Neural cell (in vitro differentiated cells): ENCODE measurements around the gene CD83. TPM values are rescaled to one million over a fixed set of nuclear protein-coding genes. Genes with fewer than 3 reads are reported as not detected.

Experiments
- H2AFZ ChIP-seq: fragments of 200-600, 300-800 bp; sonication (generic), shearing (Covaris generic); 2 replicates; pipeline ENCODE4 v1.6.0; 2014; ENCODE audit warnings: low read depth, mild to moderate bottlenecking, antibody characterized with exemption, low read length, moderate library complexity
- H3F3A ChIP-seq: fragments of 200-600 bp; shearing (Covaris generic); 2 replicates; pipeline ENCODE4 v1.6.1; 2016; ENCODE audit warnings: mild to moderate bottlenecking, moderate library complexity, mixed read lengths, antibody characterized with exemption, low read length; ENCODE audit not compliant: insufficient read depth, poor library complexity, severe bottlenecking
- H3K27ac ChIP-seq: fragments of 200-600, 300-800 bp; sonication (generic), shearing (Covaris generic); 2 replicates; pipeline ENCODE4 v1.5.1; 2014; ENCODE audit warnings: mild to moderate bottlenecking, low read length, moderate library complexity
- H3K27me3 ChIP-seq: fragments of 300-800, 200-600 bp; sonication (generic), shearing (Covaris generic); 2 replicates; pipeline ENCODE4 v1.6.0; 2014; ENCODE audit warnings: mild to moderate bottlenecking, low read depth, low read length, moderate library complexity; ENCODE audit not compliant: insufficient read depth
- H3K36me3 ChIP-seq: fragments of 300-800, 200-600 bp; sonication (generic), shearing (Covaris generic); 2 replicates; pipeline ENCODE4 v1.5.1; 2014; ENCODE audit warnings: mild to moderate bottlenecking, antibody characterized with exemption, low read length, moderate library complexity; ENCODE audit not compliant: insufficient read depth
- H3K4me2 ChIP-seq: fragments of 300-800, 200-600 bp; sonication (generic), shearing (Covaris generic); 2 replicates; pipeline ENCODE4 v1.6.0; 2014; ENCODE audit warnings: mild to moderate bottlenecking, low read length
- H3K4me3 ChIP-seq: fragments of 300-800, 200-600 bp; sonication (generic), shearing (Covaris generic); 2 replicates; pipeline ENCODE4 v1.5.1; 2014; ENCODE audit warnings: mild to moderate bottlenecking, low read length, moderate library complexity
- H3K79me2 ChIP-seq: fragments of 200-600 bp; shearing (Covaris generic); replicated peaks from 2 replicates; pipeline ENCODE4 v1.6.0; 2014; ENCODE audit warnings: mild to moderate bottlenecking, low read length, moderate library complexity; ENCODE audit not compliant: insufficient read depth
- H3K9ac ChIP-seq: fragments of 300-800, 200-600 bp; sonication (generic), shearing (Covaris generic); 2 replicates; pipeline ENCODE4 v1.6.1; 2016; ENCODE audit warnings: mild to moderate bottlenecking, low read length, mixed read lengths
- H3K9me2 ChIP-seq: fragments of 200-600 bp; shearing (Covaris generic); 2 replicates; pipeline ENCODE4 v1.6.1; 2016; ENCODE audit warnings: mild to moderate bottlenecking, low read length, mixed read lengths; ENCODE audit not compliant: insufficient read depth
- H3K9me3 ChIP-seq: fragments of 200-600, 300-800 bp; sonication (generic), shearing (Covaris generic); 2 replicates; pipeline ENCODE4 v1.6.1; 2016; ENCODE audit warnings: mild to moderate bottlenecking, mixed run types, low read length, moderate library complexity, mixed read lengths
- H4K20me1 ChIP-seq: fragments of 200-600 bp; shearing (Covaris generic); 2 replicates; pipeline ENCODE4 v1.6.1; 2016; ENCODE audit warnings: mild to moderate bottlenecking, mixed run types; ENCODE audit not compliant: insufficient read depth
- CTCF ChIP-seq: fragments of 450-650 bp; IDR thresholded peaks from 2 replicates; pipeline ENCODE4 v1.5.1; 2014; ENCODE audit warnings: antibody characterized with exemption, mild to moderate bottlenecking, moderate library complexity; ENCODE audit not compliant: poor library complexity, severe bottlenecking
- EP300 ChIP-seq: fragments of 450-650 bp; conservative IDR thresholded peaks from 2 replicates; pipeline ENCODE4 v1.6.1; 2014; ENCODE audit warnings: antibody characterized with exemption, mild to moderate bottlenecking, moderate library complexity; ENCODE audit not compliant: poor library complexity, severe bottlenecking
- EZH2 ChIP-seq: fragments of 200-600, 300-800 bp; shearing (Covaris generic), sonication (generic); IDR thresholded peaks from 2 replicates; pipeline ENCODE4 v1.6.1; 2014; ENCODE audit warnings: antibody characterized with exemption, low read length, borderline replicate concordance, mild to moderate bottlenecking; ENCODE audit not compliant: insufficient read depth, poor library complexity, severe bottlenecking
- MXI1 ChIP-seq: fragments of 450-650 bp; conservative IDR thresholded peaks from 2 replicates; pipeline ENCODE4 v1.6.1; 2014; ENCODE audit warnings: antibody characterized with exemption, mild to moderate bottlenecking; ENCODE audit not compliant: poor library complexity, severe bottlenecking
- POLR2AphosphoS5 ChIP-seq: IDR thresholded peaks from 2 replicates; pipeline ENCODE4 v1.6.1; 2012
- RAD21 ChIP-seq: fragments of 450-650 bp; conservative IDR thresholded peaks from 2 replicates; pipeline ENCODE4 v1.6.1; 2014; ENCODE audit warnings: antibody characterized with exemption, mild to moderate bottlenecking, moderate library complexity
- SMC3 ChIP-seq: fragments of 450-650 bp; conservative IDR thresholded peaks from 2 replicates; pipeline ENCODE4 v1.6.1; 2014; ENCODE audit warnings: antibody characterized with exemption, mild to moderate bottlenecking, moderate library complexity; ENCODE audit not compliant: poor library complexity
- TAF1 ChIP-seq: IDR thresholded peaks from 2 replicates; pipeline ENCODE4 v1.6.1; 2012; ENCODE audit warnings: low read depth
- polyA plus RNA-seq: library from polyadenylated mRNA; depleted of rRNA; stranded (reverse); fragments of >200 nt; gene quantifications from 2 replicates; pipeline ENCODE4 v1.2.3, GENCODE V29; 2014
- TF ChIP-seq, protein P1 (sequence below): IDR thresholded peaks from 2 replicates; pipeline ENCODE4 v1.6.1; 2012; ENCODE audit warnings: borderline replicate concordance

CD83 gene
- polyA plus RNA-seq, 1 donor from 2014 or later: 17.0 TPM

DNA sequence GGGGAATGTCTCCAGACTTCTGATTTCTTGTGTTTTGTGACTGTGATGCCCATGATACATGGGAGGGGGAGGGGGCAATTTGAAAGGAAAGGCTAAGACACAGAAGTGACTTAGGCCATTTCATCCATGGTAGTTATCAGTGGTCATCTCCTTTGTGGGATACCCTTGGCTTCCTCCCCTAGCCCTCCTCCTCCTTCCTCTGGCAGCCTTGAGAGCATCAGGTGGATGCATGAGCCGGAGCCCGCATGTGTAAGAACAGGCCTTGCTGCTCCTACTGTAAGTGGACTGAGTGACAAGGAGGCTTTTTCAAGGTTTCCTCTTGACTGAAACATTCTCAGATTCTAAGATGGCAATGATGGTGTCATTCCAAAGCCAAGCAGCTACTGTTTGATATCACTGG lies 874 bp downstream of the CD83 start:
- TF ChIP-seq MXI1: no peak
- TF ChIP-seq SMC3: no peak
- TF ChIP-seq EP300: no peak
- TF ChIP-seq POLR2AphosphoS5: no peak
- TF ChIP-seq, protein P1, sequence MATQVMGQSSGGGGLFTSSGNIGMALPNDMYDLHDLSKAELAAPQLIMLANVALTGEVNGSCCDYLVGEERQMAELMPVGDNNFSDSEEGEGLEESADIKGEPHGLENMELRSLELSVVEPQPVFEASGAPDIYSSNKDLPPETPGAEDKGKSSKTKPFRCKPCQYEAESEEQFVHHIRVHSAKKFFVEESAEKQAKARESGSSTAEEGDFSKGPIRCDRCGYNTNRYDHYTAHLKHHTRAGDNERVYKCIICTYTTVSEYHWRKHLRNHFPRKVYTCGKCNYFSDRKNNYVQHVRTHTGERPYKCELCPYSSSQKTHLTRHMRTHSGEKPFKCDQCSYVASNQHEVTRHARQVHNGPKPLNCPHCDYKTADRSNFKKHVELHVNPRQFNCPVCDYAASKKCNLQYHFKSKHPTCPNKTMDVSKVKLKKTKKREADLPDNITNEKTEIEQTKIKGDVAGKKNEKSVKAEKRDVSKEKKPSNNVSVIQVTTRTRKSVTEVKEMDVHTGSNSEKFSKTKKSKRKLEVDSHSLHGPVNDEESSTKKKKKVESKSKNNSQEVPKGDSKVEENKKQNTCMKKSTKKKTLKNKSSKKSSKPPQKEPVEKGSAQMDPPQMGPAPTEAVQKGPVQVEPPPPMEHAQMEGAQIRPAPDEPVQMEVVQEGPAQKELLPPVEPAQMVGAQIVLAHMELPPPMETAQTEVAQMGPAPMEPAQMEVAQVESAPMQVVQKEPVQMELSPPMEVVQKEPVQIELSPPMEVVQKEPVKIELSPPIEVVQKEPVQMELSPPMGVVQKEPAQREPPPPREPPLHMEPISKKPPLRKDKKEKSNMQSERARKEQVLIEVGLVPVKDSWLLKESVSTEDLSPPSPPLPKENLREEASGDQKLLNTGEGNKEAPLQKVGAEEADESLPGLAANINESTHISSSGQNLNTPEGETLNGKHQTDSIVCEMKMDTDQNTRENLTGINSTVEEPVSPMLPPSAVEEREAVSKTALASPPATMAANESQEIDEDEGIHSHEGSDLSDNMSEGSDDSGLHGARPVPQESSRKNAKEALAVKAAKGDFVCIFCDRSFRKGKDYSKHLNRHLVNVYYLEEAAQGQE: no peak
- no peak for TF ChIP-seq RAD21
- no peak for TF ChIP-seq CTCF
- no peak for TF ChIP-seq EZH2
- TF ChIP-seq TAF1: no peak

DNA sequence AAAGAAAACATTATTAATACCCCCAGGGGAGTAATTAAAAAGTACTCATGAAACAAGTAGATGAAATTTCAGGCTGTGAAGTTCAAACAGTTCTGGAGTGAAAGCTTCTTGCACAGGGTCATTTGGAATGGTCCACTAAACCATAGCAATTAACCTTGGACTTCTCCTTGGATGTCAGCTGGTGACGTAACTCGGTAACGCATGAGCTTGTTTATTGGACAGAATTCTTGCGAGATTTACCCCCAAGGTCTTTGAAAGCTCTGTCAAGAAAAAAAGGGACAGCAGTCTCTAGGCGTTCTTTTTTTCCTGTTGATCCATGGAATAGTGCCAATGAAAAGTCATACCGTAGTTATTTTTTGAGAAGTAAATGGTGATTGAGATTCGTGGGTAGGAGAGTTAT lies 2.2 kb downstream of the CD83 start:
- H3K27me3 ChIP-seq: no peaks in the 10 kb centered on the region
- H2AFZ ChIP-seq: no peak overlapping the region
- no peak for TF ChIP-seq POLR2AphosphoS5
- TF ChIP-seq SMC3: no peak
- no peak for TF ChIP-seq CTCF
- no peak for TF ChIP-seq EZH2
- TF ChIP-seq EP300: no peak
- TF ChIP-seq, protein P1: no peak
- no peak for TF ChIP-seq RAD21
- no peak for TF ChIP-seq MXI1
- TF ChIP-seq TAF1: no peak
- no peaks in the 10 kb centered on the region for H3K79me2 ChIP-seq
- no peak overlapping the region for H3K9ac ChIP-seq
- no peaks in the 10 kb centered on the region for H4K20me1 ChIP-seq
- no peaks in the 10 kb centered on the region for H3K9me3 ChIP-seq
- H3K36me3 ChIP-seq: no peaks in the 10 kb centered on the region
- no peaks in the 10 kb centered on the region for H3F3A ChIP-seq
- no peak overlapping the region for H3K27ac ChIP-seq
- H3K9me2 ChIP-seq: no peaks in the 10 kb centered on the region
- no peak overlapping the region for H3K4me3 ChIP-seq
- no peak overlapping the region for H3K4me2 ChIP-seq

More for the DNA sequence above, 874 bp downstream of the CD83 start:
- H3K9me2 ChIP-seq: no peaks in the 10 kb centered on the region
- no peaks in the 10 kb centered on the region for H3K79me2 ChIP-seq
- H3K27me3 ChIP-seq: no peaks in the 10 kb centered on the region
- H3F3A ChIP-seq: no peaks in the 10 kb centered on the region
- peak overlapping the region; percentile 69 for H3K4me2 ChIP-seq
- no peaks in the 10 kb centered on the region for H4K20me1 ChIP-seq
- H3K9ac ChIP-seq: peak overlapping the region; percentile 68
- no peak overlapping the region for H3K27ac ChIP-seq
- H3K36me3 ChIP-seq: no peaks in the 10 kb centered on the region
- no peaks in the 10 kb centered on the region for H3K9me3 ChIP-seq
- H2AFZ ChIP-seq: peak overlapping the region; percentile 56
- peak overlapping the region; percentile 88 for H3K4me3 ChIP-seq
